Endodermal cell (in vitro differentiated cells): ENCODE data around the gene TARS1. TPM values are rescaled to one million over a fixed set of nuclear protein-coding genes. Genes with fewer than 3 reads are reported as not detected.

Experiments used
- DNase-seq: peaks from one replicate; pipeline ENCODE4 v3.0.0-alpha.2; 2017
- H3K27ac ChIP-seq: 2 replicates; pipeline ENCODE4 v1.5.1; 2013; ENCODE audit warnings: mild to moderate bottlenecking, low read depth, low read length, moderate library complexity
- H3K27me3 ChIP-seq: 2 replicates; pipeline ENCODE4 v1.6.1; 2013; ENCODE audit warnings: mild to moderate bottlenecking, low read length, moderate library complexity; ENCODE audit not compliant: insufficient read depth, control insufficient read depth, poor library complexity, severe bottlenecking
- H3K36me3 ChIP-seq: 2 replicates; pipeline ENCODE4 v1.7.0; 2013; ENCODE audit warnings: mild to moderate bottlenecking, low read length, moderate library complexity; ENCODE audit not compliant: control insufficient read depth, insufficient read depth
- H3K4me1 ChIP-seq: one replicate; pipeline ENCODE4 v1.7.0; 2013; ENCODE audit warnings: low read length; ENCODE audit not compliant: control insufficient read depth, insufficient read depth
- H3K4me3 ChIP-seq: 2 replicates; pipeline ENCODE4 v1.5.1; 2013; ENCODE audit warnings: mild to moderate bottlenecking, low read length, moderate library complexity
- H3K9ac ChIP-seq: 2 replicates; pipeline ENCODE4 v1.6.1; 2013; ENCODE audit warnings: mild to moderate bottlenecking, low read length, moderate library complexity; ENCODE audit not compliant: poor library complexity, severe bottlenecking; ENCODE audit errors: extremely low read depth
- H3K9me3 ChIP-seq: 2 replicates; pipeline ENCODE4 v1.6.1; 2013; ENCODE audit warnings: mild to moderate bottlenecking, low read length, moderate library complexity; ENCODE audit not compliant: control insufficient read depth
- H3K27ac Mint-ChIP-seq: 2 replicates; pipeline ENCODE4 v1.8.0; 2020; ENCODE audit warnings: mixed read lengths
- H3K27me3 Mint-ChIP-seq: 2 replicates; pipeline ENCODE4 v1.8.0; 2021; ENCODE audit warnings: mild to moderate bottlenecking, mixed read lengths; ENCODE audit not compliant: insufficient read depth
- H3K36me3 Mint-ChIP-seq: 2 replicates; pipeline ENCODE4 v1.8.0; 2020; ENCODE audit warnings: low read depth, mixed read lengths
- H3K4me1 Mint-ChIP-seq: 2 replicates; pipeline ENCODE4 v1.8.0; 2020; ENCODE audit warnings: mixed read lengths
- H3K4me3 Mint-ChIP-seq: 2 replicates; pipeline ENCODE4 v1.8.0; 2020; ENCODE audit warnings: mild to moderate bottlenecking, moderate library complexity, mixed read lengths
- H3K9me3 Mint-ChIP-seq: 2 replicates; pipeline ENCODE4 v1.8.0; 2020; ENCODE audit warnings: mild to moderate bottlenecking, mixed read lengths
- CTCF ChIP-seq: fragments of 200-600 bp; sonication (generic); conservative IDR thresholded peaks from 2 replicates; pipeline ENCODE4 v1.5.0; 2021; ENCODE audit warnings: antibody characterized with exemption, mild to moderate bottlenecking
- WGBS, 2 experiments: methylation state at CpG; one replicate each; pipeline versions ENCODE4 v1.1.5 to v1.1.7; 2013; ENCODE audit warnings: missing lambda C conversion rate in 2 of 2, mixed read lengths in 1 of 2; ENCODE audit not compliant: insufficient coverage in 1 of 2, insufficient read length in 1 of 2; 5-methylcytosine and 5-hydroxymethylcytosine counted together
- total RNA-seq, 2 donors: library from RNA; stranded (reverse); fragmentation: NEBNext Ultra II Directional in 1 of 2; extraction: Animal tissue kit (Norgen Biotek cat#: 25700) in 1 of 2; gene quantifications; 2 replicates in 1 of 2; 3 replicates in 1 of 2; pipeline ENCODE4 v1.2.1, GENCODE V29; 2021

TARS1 gene
- total RNA-seq, 2 donors from 2014 or later, result 143 to 179 TPM

GRCh38 chr5:33415811-33416354 is 24.9 kb upstream of the TARS1 start:
- no peak overlapping the region for H3K4me3 Mint-ChIP-seq
- H3K36me3 ChIP-seq, result no peaks in the 10 kb centered on the region
- H3K9me3 Mint-ChIP-seq, result no peaks in the 10 kb centered on the region
- no peaks in the 10 kb centered on the region for H3K9me3 ChIP-seq
- DNase-seq, result no peak
- H3K27me3 ChIP-seq, result no peaks in the 10 kb centered on the region
- TF ChIP-seq CTCF, result no peak
- H3K9ac ChIP-seq, result no peak overlapping the region
- WGBS, 2 experiments, result 90 to 100% methylated on average over 1 to 4 of the region's 4 CpGs
- H3K4me3 ChIP-seq, result no peak overlapping the region
- no peaks in the 10 kb centered on the region for H3K4me1 ChIP-seq
- no peaks in the 10 kb centered on the region for H3K4me1 Mint-ChIP-seq
- no peak overlapping the region for H3K27ac ChIP-seq
- H3K27me3 Mint-ChIP-seq, result peaks cover 3% of the 10 kb centered on the region
- H3K36me3 Mint-ChIP-seq, result no peaks in the 10 kb centered on the region
- H3K27ac Mint-ChIP-seq, result no peak overlapping the region

GRCh38 chr5:33417632-33418031 is 23.1 kb upstream of the TARS1 start:
- no peaks in the 10 kb centered on the region for H3K9me3 ChIP-seq
- H3K4me1 ChIP-seq, result no peaks in the 10 kb centered on the region
- no peak for TF ChIP-seq CTCF
- H3K4me3 ChIP-seq, result no peak overlapping the region
- H3K27me3 Mint-ChIP-seq, result peaks cover 3% of the 10 kb centered on the region
- no peak overlapping the region for H3K27ac ChIP-seq
- H3K9ac ChIP-seq, result no peak overlapping the region
- no peak for DNase-seq
- H3K4me3 Mint-ChIP-seq, result no peak overlapping the region
- no peak overlapping the region for H3K27ac Mint-ChIP-seq
- H3K4me1 Mint-ChIP-seq, result no peaks in the 10 kb centered on the region
- no peaks in the 10 kb centered on the region for H3K9me3 Mint-ChIP-seq
- H3K36me3 Mint-ChIP-seq, result no peaks in the 10 kb centered on the region
- H3K36me3 ChIP-seq, result no peaks in the 10 kb centered on the region
- H3K27me3 ChIP-seq, result no peaks in the 10 kb centered on the region

GRCh38 chr5:33420946-33421345 is 19.8 kb upstream of the TARS1 start:
- Mint-ChIP-seq H3K27ac (no peak overlapping the region), H3K36me3 (no peaks in the 10 kb centered on the region), H3K9me3 (no peaks in the 10 kb centered on the region), H3K4me3 (no peak overlapping the region), H3K27me3 (peaks cover 3% of the 10 kb centered on the region), H3K4me1 (no peaks in the 10 kb centered on the region)
- no peak overlapping the region for H3K27ac ChIP-seq
- no peak overlapping the region for H3K9ac ChIP-seq
- DNase-seq, result no peak
- no peaks in the 10 kb centered on the region for H3K27me3 ChIP-seq
- no peaks in the 10 kb centered on the region for H3K9me3 ChIP-seq
- H3K4me1 ChIP-seq, result no peaks in the 10 kb centered on the region
- no peaks in the 10 kb centered on the region for H3K36me3 ChIP-seq
- H3K4me3 ChIP-seq, result no peak overlapping the region
- no peak for TF ChIP-seq CTCF
- 97 to 98% methylated on average over 3 to 5 of the region's 5 CpGs for WGBS, 2 experiments
